CD14-positive monocyte (primary cell): ENCODE results near the gene GLYR1. TPM values are rescaled to one million over a fixed set of nuclear protein-coding genes. Genes with fewer than 3 reads are reported as not detected.

Experiments used
- DNase-seq, 3 donors: peaks; one replicate each; pipeline ENCODE4 v3.0.0-alpha.2; 2011 to 2022
- H2AFZ ChIP-seq: 2 replicates; pipeline ENCODE4 v1.6.0; 2012; ENCODE audit warnings: mild to moderate bottlenecking, low read depth, low read length, inconsistent platforms; ENCODE audit not compliant: insufficient read depth, poor library complexity, severe bottlenecking
- H3K27ac ChIP-seq, 2 donors: 1 replicate in 1 of 2; 2 replicates in 1 of 2; pipeline ENCODE4 v1.5.1; 2012 to 2013; ENCODE audit warnings: low read length in 2 of 2, control low read depth in 1 of 2, inconsistent platforms in 1 of 2, low read depth in 1 of 2, mild to moderate bottlenecking in 1 of 2
- H3K27me3 ChIP-seq, 2 donors: one replicate each; pipeline versions ENCODE4 v1.6.0 to v1.6.1; 2011 to 2013; ENCODE audit warnings: low read length in 2 of 2; ENCODE audit not compliant: control insufficient read depth in 2 of 2, insufficient read depth in 2 of 2
- H3K36me3 ChIP-seq, 2 donors: replicated peaks in 1 of 2; 1 replicate in 1 of 2; 2 replicates in 1 of 2; pipeline versions ENCODE4 v1.5.1 to v1.6.1; 2012 to 2013; ENCODE audit warnings: low read length in 2 of 2, control low read depth in 1 of 2, inconsistent platforms in 1 of 2, mild to moderate bottlenecking in 1 of 2; ENCODE audit not compliant: insufficient read depth in 2 of 2, control insufficient read depth in 1 of 2
- H3K4me1 ChIP-seq, 2 donors: 1 replicate in 1 of 2; 2 replicates in 1 of 2; pipeline versions ENCODE4 v1.5.1 to v1.6.1; 2012 to 2013; ENCODE audit warnings: low read length in 2 of 2, control low read depth in 1 of 2, inconsistent platforms in 1 of 2, mild to moderate bottlenecking in 1 of 2, moderate library complexity in 1 of 2; ENCODE audit not compliant: insufficient read depth in 2 of 2, control insufficient read depth in 1 of 2
- H3K4me2 ChIP-seq: replicated peaks from 2 replicates; pipeline ENCODE3; 2012; ENCODE audit warnings: low read length, moderate library complexity, mild to moderate bottlenecking; ENCODE audit not compliant: poor library complexity, severe bottlenecking; ENCODE audit errors: extremely low read depth
- H3K4me3 ChIP-seq, 3 experiments: fragments of 200-600 bp in 1 of 3; sonication (generic) in 1 of 3; replicated peaks in 1 of 3; 1 replicate in 2 of 3; 2 replicates in 1 of 3; pipeline ENCODE4 v1.5.1; 2011 to 2013; ENCODE audit warnings: low read length in 3 of 3, mild to moderate bottlenecking in 3 of 3, control low read depth in 2 of 3, low read depth in 2 of 3, inconsistent platforms in 1 of 3, moderate library complexity in 1 of 3
- H3K79me2 ChIP-seq: 2 replicates; pipeline ENCODE4 v1.6.0; 2012; ENCODE audit warnings: mild to moderate bottlenecking, control low read depth, inconsistent platforms, low read length, moderate library complexity; ENCODE audit not compliant: insufficient read depth
- H3K9ac ChIP-seq: 2 replicates; pipeline ENCODE4 v1.6.0; 2017; ENCODE audit warnings: low read length, mild to moderate bottlenecking; ENCODE audit not compliant: insufficient read depth, poor library complexity, severe bottlenecking
- H3K9me3 ChIP-seq, 2 donors: replicated peaks in 1 of 2; 1 replicate in 1 of 2; 2 replicates in 1 of 2; pipeline versions ENCODE4 v1.5.1 to v1.6.1; 2012 to 2013; ENCODE audit warnings: low read length in 2 of 2, control low read depth in 1 of 2; ENCODE audit not compliant: control insufficient read depth in 1 of 2, insufficient read depth in 1 of 2
- H4K20me1 ChIP-seq: 2 replicates; pipeline ENCODE4 v1.6.0; 2012; ENCODE audit warnings: mild to moderate bottlenecking, low read length, control low read depth, moderate library complexity; ENCODE audit not compliant: insufficient read depth
- H3K27ac Mint-ChIP-seq, 7 donors: one replicate each; pipeline ENCODE4 v1.8.0; 2020; ENCODE audit warnings: mild to moderate bottlenecking in 7 of 7, mixed read lengths in 7 of 7, moderate library complexity in 6 of 7, inconsistent platforms in 2 of 7
- H3K27me3 Mint-ChIP-seq, 3 donors: one replicate each; pipeline ENCODE4 v1.8.0; 2021 to 2022; ENCODE audit warnings: low read depth in 3 of 3, mild to moderate bottlenecking in 3 of 3, mixed read lengths in 3 of 3, moderate library complexity in 3 of 3, inconsistent platforms in 1 of 3
- H3K36me3 Mint-ChIP-seq, 2 donors: one replicate each; pipeline ENCODE4 v1.8.0; 2020; ENCODE audit warnings: mixed read lengths in 2 of 2, inconsistent platforms in 1 of 2, mild to moderate bottlenecking in 1 of 2
- H3K4me1 Mint-ChIP-seq: one replicate; pipeline ENCODE4 v1.8.0; 2020; ENCODE audit warnings: mild to moderate bottlenecking, mixed read lengths
- H3K4me3 Mint-ChIP-seq, 2 donors: one replicate each; pipeline ENCODE4 v1.8.0; 2020; ENCODE audit warnings: mild to moderate bottlenecking in 2 of 2, mixed read lengths in 2 of 2, moderate library complexity in 1 of 2
- H3K9me3 Mint-ChIP-seq, 7 donors: one replicate each; pipeline ENCODE4 v1.8.0; 2020 to 2022; ENCODE audit warnings: mixed read lengths in 7 of 7, mild to moderate bottlenecking in 6 of 7, moderate library complexity in 6 of 7, inconsistent platforms in 2 of 7
- WGBS: methylation state at CpG from one replicate; pipeline ENCODE4 v1.1.5; 2013; ENCODE audit warnings: missing lambda C conversion rate; ENCODE audit not compliant: insufficient coverage; 5-methylcytosine and 5-hydroxymethylcytosine counted together
- intact Hi-C, 2 donors: fragments of 100-400 bp; cut with micrococcal nuclease; formaldehyde crosslinking; loops; one replicate each; pipeline versions ENCODE4 v1.15.0 to v1.15.1; 2023
- polyA plus RNA-seq, 3 donors: library from polyadenylated mRNA; depleted of rRNA in 1 of 3; unstranded in 2 of 3; stranded (reverse) in 1 of 3; fragments of 300-500 nt in 2 of 3; fragments of >200 nt in 1 of 3; fragmentation: Illumina TruSeq in 2 of 3; gene quantifications; 1 replicate in 2 of 3; 2 replicates in 1 of 3; pipeline ENCODE4 v1.2.3, GENCODE V29; 2012 to 2021
- TF ChIP-seq, protein P1 (sequence below): fragments of 200-600 bp; IDR thresholded peaks from one replicate; pipeline ENCODE4 v1.8.0; 2022; ENCODE audit warnings: antibody characterized with exemption, mild to moderate bottlenecking

Gene GLYR1
- polyA plus RNA-seq, 3 donors, result 34.2 to 41.9 (median 39.3) TPM

DNA sequence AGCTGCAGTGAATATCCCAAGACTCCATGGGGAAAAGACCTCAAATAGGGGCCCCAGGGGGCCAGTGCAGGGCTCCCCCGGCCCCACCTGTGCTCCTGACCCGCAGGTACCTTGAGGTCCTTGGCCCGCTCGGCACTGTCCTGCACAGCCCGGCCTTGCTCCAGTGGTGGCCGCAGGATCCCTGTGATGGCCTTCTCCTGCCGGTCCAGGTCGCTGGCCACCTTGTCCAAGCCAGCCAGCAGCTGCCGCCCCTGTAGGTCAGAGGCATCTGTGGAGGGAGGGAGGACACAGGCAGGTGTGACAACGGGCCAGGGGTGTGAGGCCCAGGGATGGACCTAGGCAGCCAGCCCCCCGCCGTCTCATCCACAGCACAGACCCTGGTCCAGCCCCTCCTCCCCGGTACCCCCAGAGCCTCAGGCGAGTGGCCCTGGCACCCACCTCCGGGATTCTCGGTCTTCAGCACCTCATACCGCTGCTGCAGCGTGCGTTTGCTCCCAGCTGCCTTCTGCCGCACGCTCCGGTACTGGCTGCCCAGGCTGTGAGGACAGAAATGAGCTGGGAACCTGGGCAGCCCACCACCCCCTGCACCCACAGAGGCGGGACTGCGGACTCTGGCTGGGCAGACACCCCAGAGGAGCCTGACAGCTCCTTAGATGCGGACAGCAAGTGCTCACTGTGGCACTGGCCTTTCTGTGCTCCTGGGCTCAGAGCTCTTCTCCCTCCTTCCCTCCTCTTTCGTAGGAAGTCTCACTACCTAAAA, 46.2 kb upstream of the GLYR1 start:
- Mint-ChIP-seq H3K27ac (no peak overlapping the region), H3K9me3 (peaks cover 0 to 5% (median 2%) of the 10 kb centered on the region in 7 donors), H3K27me3 (no peaks in the 10 kb centered on the region), H3K36me3 (peaks cover 4 to 6% of the 10 kb centered on the region in 2 donors), H3K4me1 (peaks cover 8% of the 10 kb centered on the region), H3K4me3 (no peak overlapping the region)
- TF ChIP-seq, protein P1, sequence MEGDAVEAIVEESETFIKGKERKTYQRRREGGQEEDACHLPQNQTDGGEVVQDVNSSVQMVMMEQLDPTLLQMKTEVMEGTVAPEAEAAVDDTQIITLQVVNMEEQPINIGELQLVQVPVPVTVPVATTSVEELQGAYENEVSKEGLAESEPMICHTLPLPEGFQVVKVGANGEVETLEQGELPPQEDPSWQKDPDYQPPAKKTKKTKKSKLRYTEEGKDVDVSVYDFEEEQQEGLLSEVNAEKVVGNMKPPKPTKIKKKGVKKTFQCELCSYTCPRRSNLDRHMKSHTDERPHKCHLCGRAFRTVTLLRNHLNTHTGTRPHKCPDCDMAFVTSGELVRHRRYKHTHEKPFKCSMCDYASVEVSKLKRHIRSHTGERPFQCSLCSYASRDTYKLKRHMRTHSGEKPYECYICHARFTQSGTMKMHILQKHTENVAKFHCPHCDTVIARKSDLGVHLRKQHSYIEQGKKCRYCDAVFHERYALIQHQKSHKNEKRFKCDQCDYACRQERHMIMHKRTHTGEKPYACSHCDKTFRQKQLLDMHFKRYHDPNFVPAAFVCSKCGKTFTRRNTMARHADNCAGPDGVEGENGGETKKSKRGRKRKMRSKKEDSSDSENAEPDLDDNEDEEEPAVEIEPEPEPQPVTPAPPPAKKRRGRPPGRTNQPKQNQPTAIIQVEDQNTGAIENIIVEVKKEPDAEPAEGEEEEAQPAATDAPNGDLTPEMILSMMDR, result no peak
- WGBS, result 96% methylated on average over 23 of the region's 26 CpGs
- H3K9ac ChIP-seq, result no peak overlapping the region
- no peak overlapping the region for H3K4me2 ChIP-seq
- H3K9me3 ChIP-seq, result no peaks in the 10 kb centered on the region
- H3K27ac ChIP-seq, result no peak overlapping the region
- H3K79me2 ChIP-seq, result no peaks in the 10 kb centered on the region
- no peaks in the 10 kb centered on the region for H4K20me1 ChIP-seq
- H3K4me3 ChIP-seq, result no peak overlapping the region
- no peak overlapping the region for H2AFZ ChIP-seq
- H3K27me3 ChIP-seq, result no peaks in the 10 kb centered on the region
- intact Hi-C loops, result no loop called here
- H3K4me1 ChIP-seq, result peaks cover 0 to 2% of the 10 kb centered on the region in 2 donors
- no peak for DNase-seq
- H3K36me3 ChIP-seq, result no peaks in the 10 kb centered on the region

DNA sequence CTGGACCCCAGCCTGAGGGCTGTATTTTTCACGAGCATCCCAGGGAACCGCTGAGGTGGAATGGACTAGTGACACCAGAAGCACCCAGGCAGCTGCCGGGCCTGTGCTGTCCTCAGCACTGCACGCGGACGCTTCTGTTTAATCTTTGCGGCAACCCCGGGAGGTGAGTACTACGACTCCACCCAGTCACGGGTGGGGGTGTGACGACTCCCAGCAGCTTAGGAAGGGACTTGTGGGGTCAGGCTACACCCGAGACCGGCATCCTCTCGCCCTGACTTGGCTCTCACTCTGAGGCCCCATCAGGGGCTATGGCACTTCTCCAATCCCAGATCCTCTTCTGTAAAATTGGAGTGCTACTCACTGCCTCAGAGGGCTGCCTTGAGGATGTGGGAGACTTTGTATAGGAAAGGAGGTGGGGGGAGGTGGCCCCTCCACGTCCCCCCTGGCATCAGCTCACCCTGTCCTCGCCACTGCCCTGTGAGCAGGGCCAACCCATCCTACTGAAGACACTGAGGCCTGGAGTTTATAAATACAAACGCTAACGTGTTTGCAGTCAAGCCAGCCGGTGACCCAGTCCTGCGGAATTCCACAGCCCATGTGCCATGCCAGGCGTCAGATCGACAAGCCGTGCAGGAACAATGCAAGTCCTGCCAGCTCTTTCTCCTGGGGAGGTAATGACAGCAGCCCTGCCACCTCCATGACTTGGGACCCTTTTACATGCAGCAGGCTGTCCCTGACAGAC, 45.4 kb upstream of the GLYR1 start:
- Histone ChIP-seq H3K79me2 (no peaks in the 10 kb centered on the region), H3K27me3 (no peaks in the 10 kb centered on the region), H3K27ac (no peak overlapping the region), H3K9ac (no peak overlapping the region), H4K20me1 (no peaks in the 10 kb centered on the region), H3K36me3 (peaks cover 0 to 4% of the 10 kb centered on the region in 2 donors), H3K4me3 (no peak overlapping the region), H3K4me1 (peaks cover 0 to 2% of the 10 kb centered on the region in 2 donors), H3K9me3 (no peaks in the 10 kb centered on the region), H2AFZ (no peak overlapping the region), H3K4me2 (no peak overlapping the region)
- Mint-ChIP-seq H3K4me1 (peaks cover 8% of the 10 kb centered on the region), H3K27me3 (no peaks in the 10 kb centered on the region), H3K4me3 (no peak overlapping the region), H3K9me3 (peaks cover 0 to 2% (median 0%) of the 10 kb centered on the region in 7 donors), H3K27ac (no peak overlapping the region), H3K36me3 (peaks cover 4 to 6% of the 10 kb centered on the region in 2 donors)
- DNase-seq, result no peak
- WGBS, result 57% methylated on average over 18 of the region's 23 CpGs
- TF ChIP-seq, protein P1, result no peak
- intact Hi-C loops, result no loop called here
